H1 (cell line): ENCODE results near the gene IST1. TPM values are rescaled to one million over a fixed set of nuclear protein-coding genes. Genes with fewer than 3 reads are reported as not detected.

Source experiments
- CTCF ChIA-PET: fragments of 300-600 bp; sonication (Branson Sonifier 250); formaldehyde crosslinking; loops from one replicate; lab custom pipeline; 2021; ENCODE audit not compliant: partially characterized antibody; lab: Charles Lee
- POLR2A ChIA-PET: fragments of 300-600 bp; sonication (Branson Sonifier 250); formaldehyde crosslinking; loops from one replicate; lab custom pipeline; 2021; ENCODE audit warnings: inconsistent platforms; ENCODE audit not compliant: partially characterized antibody; lab: Charles Lee
- DNase-seq, 2 experiments: peaks; one replicate each; pipeline versions ENCODE4 v3.0.0 to v3.0.0-alpha.2; 2010 to 2022; ENCODE audit warnings: low spot score in 2 of 2, low read depth in 1 of 2, mixed read lengths in 1 of 2
- FAIRE-seq: peaks from 2 replicates; lab custom pipeline; 2011; peaks lifted over from hg19 to GRCh38; lab: Jason Lieb, UNC
- H2AFZ ChIP-seq: 2 replicates; pipeline ENCODE4 v1.8.1; 2012; ENCODE audit warnings: low read length, inconsistent platforms
- H2AK5ac ChIP-seq: 2 replicates; pipeline ENCODE4 v1.6.1; 2013; ENCODE audit warnings: low read depth, low read length
- H2BK120ac ChIP-seq: replicated peaks from 2 replicates; pipeline ENCODE3; 2013; ENCODE audit warnings: low read depth, low read length, inconsistent platforms
- H2BK12ac ChIP-seq: 2 replicates; pipeline ENCODE4 v1.6.1; 2013; ENCODE audit warnings: low read depth, low read length
- H2BK15ac ChIP-seq: 2 replicates; pipeline ENCODE4 v1.6.1; 2013; ENCODE audit warnings: low read length
- H2BK20ac ChIP-seq: 2 replicates; pipeline ENCODE4 v1.6.1; 2013; ENCODE audit warnings: low read length
- H2BK5ac ChIP-seq: 2 replicates; pipeline ENCODE4 v1.6.1; 2013; ENCODE audit warnings: low read depth, low read length
- H3K14ac ChIP-seq: 2 replicates; pipeline ENCODE4 v1.6.1; 2013; ENCODE audit warnings: inconsistent platforms; ENCODE audit not compliant: insufficient read length
- H3K18ac ChIP-seq: 2 replicates; pipeline ENCODE4 v1.6.1; 2013; ENCODE audit warnings: low read length; ENCODE audit errors: extremely low read depth
- H3K23ac ChIP-seq: 2 replicates; pipeline ENCODE4 v1.6.1; 2013; ENCODE audit warnings: inconsistent platforms; ENCODE audit not compliant: insufficient read length
- H3K23me2 ChIP-seq: 2 replicates; pipeline ENCODE4 v1.6.1; 2013; ENCODE audit warnings: low read depth, low read length
- H3K27ac ChIP-seq: 2 replicates; pipeline ENCODE4 v1.6.1; 2011; ENCODE audit warnings: low read depth, low read length, inconsistent platforms
- H3K27me3 ChIP-seq, 4 experiments: replicated peaks in 1 of 4; 1 replicate in 1 of 4; 2 replicates in 3 of 4; pipeline versions ENCODE4 v1.6.1 to v1.8.1; 2011 to 2013; ENCODE audit warnings: low read length in 3 of 4, mild to moderate bottlenecking in 3 of 4, inconsistent platforms in 2 of 4, mixed read lengths in 2 of 4, moderate library complexity in 1 of 4; ENCODE audit not compliant: control insufficient read depth in 3 of 4, insufficient read depth in 3 of 4; ENCODE audit errors: extremely low read depth in 1 of 4
- H3K36me3 ChIP-seq, 4 experiments: 2 replicates each; pipeline versions ENCODE4 v1.6.1 to v1.8.1; 2011 to 2013; ENCODE audit warnings: mild to moderate bottlenecking in 4 of 4, low read length in 3 of 4, moderate library complexity in 2 of 4, control low read depth in 1 of 4, inconsistent platforms in 1 of 4; ENCODE audit not compliant: insufficient read depth in 4 of 4, control insufficient read depth in 2 of 4
- H3K4ac ChIP-seq: replicated peaks from 2 replicates; pipeline ENCODE3; 2013; ENCODE audit warnings: low read length, low read depth, mixed read lengths, inconsistent platforms; ENCODE audit not compliant: insufficient read length
- H3K4me1 ChIP-seq, 4 experiments: replicated peaks in 1 of 4; 1 replicate in 1 of 4; 2 replicates in 3 of 4; pipeline versions ENCODE4 v1.6.1 to v1.8.1; 2011 to 2013; ENCODE audit warnings: low read length in 3 of 4, inconsistent platforms in 2 of 4, mixed read lengths in 1 of 4; ENCODE audit not compliant: insufficient read depth in 4 of 4, control insufficient read depth in 3 of 4
- H3K4me2 ChIP-seq, 2 experiments: 2 replicates each; pipeline versions ENCODE4 v1.6.1 to v1.8.1; 2011 to 2013; ENCODE audit warnings: low read depth in 2 of 2, low read length in 2 of 2, control low read depth in 1 of 2, inconsistent platforms in 1 of 2, mild to moderate bottlenecking in 1 of 2; ENCODE audit not compliant: insufficient read depth in 1 of 2
- H3K4me3 ChIP-seq, 4 experiments: fragments of 200-600, 300-600 bp in 1 of 4; sonication (generic), shearing (Covaris generic), sonication (Bioruptor Twin) in 1 of 4; 2 replicates each; pipeline versions ENCODE4 v1.5.1 to v1.8.1; 2011 to 2016; ENCODE audit warnings: low read length in 4 of 4, low read depth in 3 of 4, control low read depth in 2 of 4, inconsistent platforms in 2 of 4, mild to moderate bottlenecking in 2 of 4, mixed read lengths in 1 of 4, moderate library complexity in 1 of 4; ENCODE audit not compliant: insufficient read depth in 2 of 4; ENCODE audit errors: extremely low read depth in 1 of 4
- H3K56ac ChIP-seq: replicated peaks from 2 replicates; pipeline ENCODE3; 2013; ENCODE audit warnings: low read depth, mild to moderate bottlenecking, mixed read lengths, low read length, inconsistent platforms; ENCODE audit not compliant: insufficient read length
- H3K79me1 ChIP-seq: 2 replicates; pipeline ENCODE4 v1.6.1; 2013; ENCODE audit warnings: low read depth, low read length, control low read depth
- H3K79me2 ChIP-seq, 2 experiments: 2 replicates each; pipeline versions ENCODE4 v1.6.1 to v1.8.1; 2012 to 2013; ENCODE audit warnings: low read length in 2 of 2, mild to moderate bottlenecking in 2 of 2, inconsistent platforms in 1 of 2; ENCODE audit not compliant: insufficient read depth in 2 of 2, control insufficient read depth in 1 of 2
- H3K9ac ChIP-seq, 4 experiments: replicated peaks in 1 of 4; 1 replicate in 1 of 4; 2 replicates in 3 of 4; pipeline versions ENCODE4 v1.6.1 to v1.8.1; 2011 to 2013; ENCODE audit warnings: low read depth in 3 of 4, low read length in 3 of 4, control low read depth in 2 of 4, mild to moderate bottlenecking in 2 of 4, moderate library complexity in 2 of 4, inconsistent platforms in 1 of 4; ENCODE audit errors: extremely low read depth in 1 of 4
- H3K9me3 ChIP-seq, 2 experiments: 2 replicates each; pipeline versions ENCODE4 v1.6.1 to v1.8.1; 2012 to 2013; ENCODE audit warnings: mild to moderate bottlenecking in 2 of 2, moderate library complexity in 2 of 2, control low read depth in 1 of 2, inconsistent platforms in 1 of 2, low read depth in 1 of 2, low read length in 1 of 2, mixed read lengths in 1 of 2; ENCODE audit not compliant: insufficient read depth in 2 of 2
- H4K20me1 ChIP-seq, 2 experiments: replicated peaks in 1 of 2; 2 replicates each; pipeline versions ENCODE3 to v1.8.1; 2011 to 2013; ENCODE audit warnings: inconsistent platforms in 2 of 2, low read length in 2 of 2, mild to moderate bottlenecking in 1 of 2; ENCODE audit not compliant: insufficient read depth in 2 of 2, control insufficient read depth in 1 of 2
- H4K5ac ChIP-seq: 2 replicates; pipeline ENCODE4 v1.6.1; 2013; ENCODE audit warnings: low read length, low read depth, mixed read lengths, inconsistent platforms; ENCODE audit not compliant: insufficient read length
- H4K8ac ChIP-seq: 2 replicates; pipeline ENCODE4 v1.8.0; 2013; ENCODE audit warnings: mild to moderate bottlenecking, moderate library complexity, low read length, inconsistent platforms; ENCODE audit not compliant: insufficient read depth; ENCODE audit errors: extremely low read depth
- H4K91ac ChIP-seq: replicated peaks from 2 replicates; pipeline ENCODE3; 2013; ENCODE audit warnings: low read length, mixed read lengths, inconsistent platforms; ENCODE audit not compliant: insufficient read length
- FOSL1 ChIP-seq: IDR thresholded peaks from 2 replicates; pipeline ENCODE4 v1.6.1; 2011; ENCODE audit warnings: mild to moderate bottlenecking, low read depth, low read length, moderate library complexity; ENCODE audit not compliant: insufficient read depth
- GABPA ChIP-seq: IDR thresholded peaks from 2 replicates; pipeline ENCODE4 v1.6.1; 2011; ENCODE audit warnings: mild to moderate bottlenecking, low read length, moderate library complexity, borderline replicate concordance; ENCODE audit not compliant: insufficient read depth
- HDAC6 ChIP-seq: IDR thresholded peaks from one replicate; pipeline ENCODE4 v1.7.1; 2012; ENCODE audit warnings: low read depth, mild to moderate bottlenecking, inconsistent platforms, low read length, moderate library complexity
- SIRT6 ChIP-seq: IDR thresholded peaks from one replicate; pipeline ENCODE4 v1.7.1; 2012; ENCODE audit warnings: low read length, inconsistent platforms
- WGBS, 2 experiments: shearing (Covaris generic) in 1 of 2; methylation state at CpG; one replicate each; pipeline versions ENCODE4 v1.1.6 to v1.1.7; 2013 to 2015; ENCODE audit warnings: low lambda C conversion rate in 2 of 2, mixed read lengths in 2 of 2, inconsistent platforms in 1 of 2, low coverage in 1 of 2, missing lambda C conversion rate in 1 of 2; ENCODE audit not compliant: insufficient replicate concordance in 2 of 2, insufficient coverage in 1 of 2, insufficient read length in 1 of 2; ENCODE audit errors: extremely low coverage in 1 of 2, missing lambda C conversion rate in 1 of 2; 5-methylcytosine and 5-hydroxymethylcytosine counted together
- polyA plus RNA-seq, 7 experiments: library from polyadenylated mRNA; depleted of rRNA in 3 of 7; stranded (reverse) in 5 of 7; unstranded in 2 of 7; fragments of >200 nt in 5 of 7; fragments of 200-250 nt in 2 of 7; gene quantifications; 1 replicate in 5 of 7; 2 replicates in 1 of 7; 4 replicates in 1 of 7; pipeline versions ENCODE4 v1.2.1 to v1.2.3, GENCODE V29; 2011 to 2013; ENCODE audit warnings: missing spikeins in 2 of 7, mixed read lengths in 2 of 7
- total RNA-seq: library from RNA; stranded (reverse); fragmentation: NEBNext Ultra II Directional; extraction: Animal tissue kit (Norgen Biotek cat#: 25700); gene quantifications from 2 replicates; pipeline ENCODE4 v1.2.1, GENCODE V29; 2021

IST1 gene
- total and polyA plus RNA-seq, 2 of the 8 experiments (the other 6 are each of a cell fraction or from before 2014, with no cell fraction given): 190 to 248 TPM

GRCh38 chr16:71930013-71930563 lies 34.8 kb downstream of the IST1 start:
- H4K91ac ChIP-seq: no peak overlapping the region
- peaks cover 3 to 12% of the 10 kb centered on the region in 2 experiments for H4K20me1 ChIP-seq
- no peak overlapping the region for H4K5ac ChIP-seq
- H3K56ac ChIP-seq: no peak overlapping the region
- no peak overlapping the region for H3K18ac ChIP-seq
- 94% methylated on average over 5 of the region's 5 CpGs; no CpG with 5 or more reads in 1 of the 2 experiments for WGBS, 2 experiments
- peaks cover 0 to 14% of the 10 kb centered on the region in 2 experiments; a peak in 1 of 4 replicates for H3K79me2 ChIP-seq
- no peaks in the 10 kb centered on the region for H3K9me3 ChIP-seq
- no peak overlapping the region for H2AFZ ChIP-seq
- no peak overlapping the region for H3K4me3 ChIP-seq
- no peak overlapping the region for H2BK20ac ChIP-seq
- no peak overlapping the region for H3K14ac ChIP-seq
- no peak overlapping the region for H3K27ac ChIP-seq
- FAIRE-seq (no peak), DNase-seq (no peak)
- H3K23me2 ChIP-seq: no peaks in the 10 kb centered on the region
- ChIA-PET CTCF (interaction anchor here (0.6 to 2.3 kb wide), 6 partner anchors 9 to 1583 kb away, joined by 3 to 13 read pairs (median 4); no protein-coding TSS in a partner anchor), POLR2A (interaction anchor here (0.7 to 1.8 kb wide), 3 partner anchors 13 to 30 kb away, joined by 3 to 7 read pairs (median 4); no protein-coding TSS in a partner anchor)
- peaks cover 25 to 69% (median 45%) of the 10 kb centered on the region in 4 experiments for H3K36me3 ChIP-seq
- no peak overlapping the region for H3K9ac ChIP-seq
- H2BK15ac ChIP-seq: no peak overlapping the region
- no peak overlapping the region for H3K4ac ChIP-seq
- no peak overlapping the region for H2AK5ac ChIP-seq
- H3K23ac ChIP-seq: no peak overlapping the region
- no peak overlapping the region for H3K4me2 ChIP-seq
- H2BK12ac ChIP-seq: no peak overlapping the region
- H3K4me1 ChIP-seq: no peaks in the 10 kb centered on the region
- H3K79me1 ChIP-seq: no peaks in the 10 kb centered on the region; the same call in 1 of the 2 replicates
- H2BK120ac ChIP-seq: no peak overlapping the region
- H2BK5ac ChIP-seq: no peak overlapping the region
- H3K27me3 ChIP-seq: no peaks in the 10 kb centered on the region
- no peak overlapping the region for H4K8ac ChIP-seq
- no peak for TF ChIP-seq GABPA
- no peak for TF ChIP-seq HDAC6
- TF ChIP-seq SIRT6: no peak
- TF ChIP-seq FOSL1: no peak
